AG10803 (cell line): Measurements from ENCODE around the gene ASIC2.

Experiments used
- DNase-seq: peaks from one replicate; pipeline ENCODE4 v3.0.0; 2010; ENCODE audit warnings: low read depth
- H3K4me3 ChIP-seq: 2 replicates; pipeline ENCODE4 v1.5.1; 2011; ENCODE audit warnings: mild to moderate bottlenecking, low read length, control low read depth
- TF ChIP-seq, protein P1 (sequence below): conservative IDR thresholded peaks from 2 replicates; pipeline ENCODE4 v1.5.1; 2011; ENCODE audit warnings: mild to moderate bottlenecking, low read length, control low read depth, inconsistent platforms

Gene ASIC2

GRCh38 chr17:33053676-33054075 is 239.4 kb downstream of the ASIC2 start:
- no peak overlapping the region for H3K4me3 ChIP-seq
- DNase-seq = no peak
- TF ChIP-seq, protein P1, sequence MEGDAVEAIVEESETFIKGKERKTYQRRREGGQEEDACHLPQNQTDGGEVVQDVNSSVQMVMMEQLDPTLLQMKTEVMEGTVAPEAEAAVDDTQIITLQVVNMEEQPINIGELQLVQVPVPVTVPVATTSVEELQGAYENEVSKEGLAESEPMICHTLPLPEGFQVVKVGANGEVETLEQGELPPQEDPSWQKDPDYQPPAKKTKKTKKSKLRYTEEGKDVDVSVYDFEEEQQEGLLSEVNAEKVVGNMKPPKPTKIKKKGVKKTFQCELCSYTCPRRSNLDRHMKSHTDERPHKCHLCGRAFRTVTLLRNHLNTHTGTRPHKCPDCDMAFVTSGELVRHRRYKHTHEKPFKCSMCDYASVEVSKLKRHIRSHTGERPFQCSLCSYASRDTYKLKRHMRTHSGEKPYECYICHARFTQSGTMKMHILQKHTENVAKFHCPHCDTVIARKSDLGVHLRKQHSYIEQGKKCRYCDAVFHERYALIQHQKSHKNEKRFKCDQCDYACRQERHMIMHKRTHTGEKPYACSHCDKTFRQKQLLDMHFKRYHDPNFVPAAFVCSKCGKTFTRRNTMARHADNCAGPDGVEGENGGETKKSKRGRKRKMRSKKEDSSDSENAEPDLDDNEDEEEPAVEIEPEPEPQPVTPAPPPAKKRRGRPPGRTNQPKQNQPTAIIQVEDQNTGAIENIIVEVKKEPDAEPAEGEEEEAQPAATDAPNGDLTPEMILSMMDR = no peak

DNA sequence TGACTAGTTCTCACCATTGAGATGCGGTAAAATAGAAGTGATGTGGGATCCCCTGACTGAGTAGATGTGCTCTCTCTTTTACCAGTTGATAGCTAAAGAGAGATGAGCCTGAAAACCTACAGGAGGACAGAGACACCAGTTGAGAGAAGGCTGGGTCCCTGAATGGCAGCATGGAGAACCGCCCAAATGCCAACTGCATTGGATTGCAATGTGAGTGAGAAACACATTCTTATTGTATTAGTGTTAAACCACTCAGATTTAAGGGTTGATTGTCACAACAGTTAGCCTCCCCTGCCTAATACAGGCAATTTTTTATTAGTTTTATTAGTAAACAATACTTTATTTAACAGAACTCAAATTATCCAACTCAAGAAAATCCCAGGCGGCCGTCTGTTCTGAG is 240.2 kb downstream of the ASIC2 start:
- peak; percentile 2 for DNase-seq
- TF ChIP-seq, protein P1 = no peak
- no peak overlapping the region for H3K4me3 ChIP-seq

GRCh38 chr17:33050611-33051140 is 242.4 kb downstream of the ASIC2 start:
- TF ChIP-seq, protein P1 = no peak
- H3K4me3 ChIP-seq = no peak overlapping the region
- DNase-seq = no peak

DNA sequence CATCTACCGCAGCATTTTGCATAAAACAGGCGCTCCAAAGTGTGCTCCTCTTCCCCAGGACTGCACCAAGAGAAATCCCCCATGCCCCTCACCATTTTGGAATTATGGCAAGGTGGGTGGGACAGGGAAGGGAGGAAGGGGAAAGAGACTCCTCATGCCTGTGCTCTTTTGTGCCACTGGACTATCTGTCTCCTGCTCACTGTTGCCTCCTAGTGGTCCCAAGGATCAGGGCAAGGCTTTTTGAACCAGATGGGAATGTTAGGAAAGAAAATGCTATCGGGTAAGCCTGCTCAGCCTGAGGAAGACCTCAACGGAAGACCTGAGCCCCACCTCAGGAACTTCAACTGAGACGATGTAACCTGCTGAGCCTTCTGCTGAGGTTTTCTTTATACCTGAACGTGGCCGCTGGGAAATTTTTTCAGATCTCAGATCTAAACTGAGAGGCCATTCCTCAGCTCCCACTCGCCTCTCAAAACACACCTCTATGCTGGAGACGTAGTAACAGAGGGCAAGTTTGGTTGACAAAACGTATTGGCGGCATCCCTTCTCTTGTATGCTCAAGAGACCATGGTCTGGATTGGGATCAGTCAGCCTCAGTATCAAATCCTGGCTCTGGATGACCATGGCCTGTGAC is 243.2 kb downstream of the ASIC2 start:
- peak; percentile 48 for DNase-seq
- no peak overlapping the region for H3K4me3 ChIP-seq
- TF ChIP-seq, protein P1 = peak; percentile 98

DNA sequence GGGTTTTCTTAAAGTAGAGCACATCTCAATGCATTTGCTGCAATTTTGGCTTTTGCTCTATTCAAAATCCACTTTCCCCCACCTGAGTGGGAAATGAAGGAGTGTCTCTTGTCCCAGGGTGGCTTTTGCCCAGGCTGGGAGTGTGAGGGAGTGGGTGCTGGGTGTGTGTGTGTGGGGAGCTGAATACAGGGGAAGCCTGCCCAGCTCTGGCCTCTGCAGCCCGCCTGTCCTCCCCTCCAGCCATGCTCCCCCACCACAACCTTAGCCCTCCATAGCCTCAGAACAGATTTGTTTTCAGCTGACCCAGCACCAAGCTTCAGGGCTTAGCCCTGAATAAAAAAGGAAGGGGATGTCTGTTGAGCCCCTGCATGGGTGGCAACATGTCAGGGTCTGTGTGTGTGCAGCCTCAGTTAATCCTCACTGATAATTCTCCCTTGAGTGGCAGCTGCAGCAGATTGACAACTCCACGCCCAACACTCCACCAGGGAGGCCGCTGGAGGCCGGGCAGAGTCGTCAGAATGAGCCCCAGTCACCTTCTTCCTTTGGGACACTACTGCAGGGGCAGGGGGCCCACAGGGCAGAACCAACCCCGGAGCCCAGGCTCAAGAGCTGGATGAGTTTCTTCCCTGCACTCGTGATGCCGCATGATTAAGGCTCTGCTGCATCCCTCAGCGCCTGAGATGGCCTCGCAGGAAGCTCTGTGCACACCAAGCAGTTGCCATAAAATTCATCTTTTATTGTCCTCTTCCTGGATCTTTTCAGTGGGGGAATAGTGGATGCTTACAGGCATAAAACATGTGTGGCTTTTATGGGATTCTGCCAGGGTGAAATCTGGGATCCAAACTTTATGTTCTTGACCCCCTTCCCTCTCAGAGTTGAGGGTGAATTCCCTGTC is 246.5 kb downstream of the ASIC2 start:
- H3K4me3 ChIP-seq = no peak overlapping the region
- DNase-seq = no peak
- TF ChIP-seq, protein P1 = no peak

DNA sequence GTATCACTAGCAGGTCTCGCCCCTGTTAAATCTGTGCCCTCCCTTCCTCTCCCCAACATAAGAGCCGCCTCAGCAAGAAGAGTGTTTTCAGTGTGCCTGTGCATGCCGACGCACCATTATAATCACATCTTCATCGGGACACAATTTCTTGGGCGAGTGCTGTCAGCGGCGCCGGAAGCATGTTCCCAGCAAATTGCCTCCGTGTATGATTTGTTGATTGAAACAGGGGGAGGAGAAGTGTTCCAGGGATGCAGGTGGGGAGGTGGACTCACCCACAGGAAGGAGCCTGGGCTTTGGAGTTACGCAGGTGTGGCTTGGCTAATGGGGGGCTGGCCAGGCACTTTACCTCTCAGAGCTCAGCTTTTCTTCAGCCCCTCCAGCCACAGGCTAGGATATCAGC is 247.9 kb downstream of the ASIC2 start:
- H3K4me3 ChIP-seq = no peak overlapping the region
- DNase-seq = no peak

More for the DNA sequence above, 247.9 kb downstream of the ASIC2 start:
- TF ChIP-seq, protein P1 = no peak
